ENCODE results near the gene PER3.

- TF ChIP-seq CTCF (conservative IDR thresholded peaks at IDR 0.05; ENCODE audit: low read depth, low read length) (no peak), EZH2 (IDR thresholded peaks at IDR 0.05; ENCODE audit: low read length, unreplicated experiment) (no peak)
Measured at GRCh38 chr1:7860130-7860529, 76.0 kb downstream of the PER3 start.

Measured in PC-3 (cell line).